ENCODE measurements around the gene TNNT3. TPM values are rescaled to one million over a fixed set of nuclear protein-coding genes. Genes with fewer than 3 reads are reported as not detected.
"Not testable (repeated sequence)": the region's sequence is repeated elsewhere in the genome, so short reads cannot be mapped to it uniquely, and the experiment has no call there.

TNNT3 gene
- total and polyA plus RNA-seq, 4 experiments from 2014 or later = 9.3 to 10.5 TPM; not detected in 2

- ChIA-PET POLR2A (ENCODE audit: partially characterized antibody) (no interaction called here), CTCF (ENCODE audit: partially characterized antibody) (interaction anchor here (0.8 to 1.1 kb wide), 2 partner anchors 104 to 243 kb away, joined by 3 read pairs; no protein-coding TSS in a partner anchor)
- Histone ChIP-seq H3K36me3 (ENCODE audit: insufficient read depth, low read length) (no peaks in the 10 kb centered on the region), H3K4me3 (ENCODE audit: low read length in 2 of 2) (no peak overlapping the region), H3K27me3 (ENCODE audit: insufficient read depth, low read length) (no peaks in the 10 kb centered on the region), H3K9me3 (ENCODE audit: control insufficient read depth in 1 of 2, low read length in 2 of 2) (no peaks in the 10 kb centered on the region), H3K4me1 (ENCODE audit: insufficient read depth, low read length) (no peaks in the 10 kb centered on the region), H3K27ac (ENCODE audit: low read depth, low read length) (no peak overlapping the region)
- Mint-ChIP-seq H3K9me3 (no peaks in the 10 kb centered on the region), H3K27me3 (no peaks in the 10 kb centered on the region), H3K36me3 (no peaks in the 10 kb centered on the region), H3K4me1 (peaks cover 0 to 4% (median 3%) of the 10 kb centered on the region in 4 donors), H3K4me3 (no peak overlapping the region), H3K27ac (no peak overlapping the region)
- DNase-seq = peak in 1 of 5 donors; percentile 27
- intact Hi-C loops (cut with micrococcal nuclease) = no loop called here
Measured at GRCh38 chr11:1936781-1937615, 17.5 kb downstream of the TNNT3 start.

GRCh38 chr11:1937616-1938342, 18.3 kb downstream of the TNNT3 start:
- no peak overlapping the region for H3K4me3 ChIP-seq (ENCODE audit: low read length in 2 of 2)
- H3K36me3 ChIP-seq (ENCODE audit: insufficient read depth, low read length) = no peaks in the 10 kb centered on the region
- Mint-ChIP-seq H3K4me3 (no peak overlapping the region), H3K27me3 (no peaks in the 10 kb centered on the region), H3K4me1 (peaks cover 0 to 11% (median 2%) of the 10 kb centered on the region in 4 donors), H3K9me3 (no peaks in the 10 kb centered on the region), H3K27ac (no peak overlapping the region), H3K36me3 (no peaks in the 10 kb centered on the region)
- H3K27me3 ChIP-seq (ENCODE audit: insufficient read depth, low read length) = no peaks in the 10 kb centered on the region
- ChIA-PET POLR2A (ENCODE audit: partially characterized antibody) (no interaction called here), CTCF (ENCODE audit: partially characterized antibody) (interaction anchor here (0.8 to 1.1 kb wide), 2 partner anchors 105 to 244 kb away, joined by 3 read pairs; no protein-coding TSS in a partner anchor)
- DNase-seq = peak in 1 of 5 donors; percentile 9
- intact Hi-C loops (cut with micrococcal nuclease) = no loop called here
- no peaks in the 10 kb centered on the region for H3K4me1 ChIP-seq (ENCODE audit: insufficient read depth, low read length)
- H3K9me3 ChIP-seq (ENCODE audit: control insufficient read depth in 1 of 2, low read length in 2 of 2) = no peaks in the 10 kb centered on the region
- H3K27ac ChIP-seq (ENCODE audit: low read depth, low read length) = no peak overlapping the region

GRCh38 chr11:1938343-1939005, 19.0 kb downstream of the TNNT3 start:
- Mint-ChIP-seq H3K27me3 (no peaks in the 10 kb centered on the region), H3K36me3 (no peaks in the 10 kb centered on the region), H3K4me1 (peaks cover 0 to 11% (median 2%) of the 10 kb centered on the region in 4 donors), H3K4me3 (no peak overlapping the region), H3K27ac (no peak overlapping the region), H3K9me3 (no peaks in the 10 kb centered on the region)
- Histone ChIP-seq H3K27ac (ENCODE audit: low read depth, low read length) (no peak overlapping the region), H3K36me3 (ENCODE audit: insufficient read depth, low read length) (no peaks in the 10 kb centered on the region), H3K4me1 (ENCODE audit: insufficient read depth, low read length) (no peaks in the 10 kb centered on the region), H3K9me3 (ENCODE audit: control insufficient read depth in 1 of 2, low read length in 2 of 2) (no peaks in the 10 kb centered on the region), H3K4me3 (ENCODE audit: low read length in 2 of 2) (no peak overlapping the region), H3K27me3 (ENCODE audit: insufficient read depth, low read length) (no peaks in the 10 kb centered on the region)
- CTCF ChIA-PET (ENCODE audit: partially characterized antibody) = no interaction called here
- intact Hi-C loops (cut with micrococcal nuclease) = loop anchor here (1.0 kb wide), 1 partner anchor 23 kb away; no protein-coding TSS in a partner anchor
- peak in 1 of 5 donors; percentile 30 for DNase-seq
- POLR2A ChIA-PET (ENCODE audit: partially characterized antibody) = no interaction called here

- Mint-ChIP-seq H3K9me3 (no peaks in the 10 kb centered on the region), H3K36me3 (no peaks in the 10 kb centered on the region), H3K27ac (no peak overlapping the region), H3K27me3 (no peaks in the 10 kb centered on the region), H3K4me1 (peaks cover 1 to 11% (median 5%) of the 10 kb centered on the region in 4 donors), H3K4me3 (peak overlapping the region in 1 of 8 donors; percentile 10)
- ChIA-PET POLR2A (ENCODE audit: partially characterized antibody) (no interaction called here), CTCF (ENCODE audit: partially characterized antibody) (no interaction called here)
- Histone ChIP-seq H3K4me3 (ENCODE audit: low read length in 2 of 2) (no peak overlapping the region), H3K27ac (ENCODE audit: low read depth, low read length) (no peak overlapping the region), H3K36me3 (ENCODE audit: insufficient read depth, low read length) (no peaks in the 10 kb centered on the region), H3K9me3 (ENCODE audit: control insufficient read depth in 1 of 2, low read length in 2 of 2) (no peaks in the 10 kb centered on the region), H3K27me3 (ENCODE audit: insufficient read depth, low read length) (no peaks in the 10 kb centered on the region), H3K4me1 (ENCODE audit: insufficient read depth, low read length) (no peaks in the 10 kb centered on the region)
- peak in 1 of 5 donors; percentile 8 for DNase-seq
- intact Hi-C loops (cut with micrococcal nuclease) = loop anchor here (1.0 kb wide), 1 partner anchor 24 kb away; no protein-coding TSS in a partner anchor
Measured at GRCh38 chr11:1939006-1939625, 19.6 kb downstream of the TNNT3 start.

GRCh38 chr11:1939788-1940187, 20.3 kb downstream of the TNNT3 start:
- Mint-ChIP-seq H3K4me1 (peaks cover 1 to 11% (median 6%) of the 10 kb centered on the region in 4 donors), H3K27ac (peak overlapping the region in 4 of 7 donors; percentile 14 to 90 (median 54))
- H3K4me1 ChIP-seq (ENCODE audit: insufficient read depth, low read length); H3K36me3 ChIP-seq (ENCODE audit: insufficient read depth, low read length); H3K27ac ChIP-seq (ENCODE audit: low read depth, low read length); H3K4me3 ChIP-seq (ENCODE audit: low read length in 2 of 2); H3K27me3 ChIP-seq (ENCODE audit: insufficient read depth, low read length); CTCF ChIA-PET (ENCODE audit: partially characterized antibody); POLR2A ChIA-PET (ENCODE audit: partially characterized antibody); H3K9me3 Mint-ChIP-seq; H3K27me3 Mint-ChIP-seq; H3K4me3 Mint-ChIP-seq; H3K36me3 Mint-ChIP-seq; H3K9me3 ChIP-seq (ENCODE audit: control insufficient read depth in 1 of 2, low read length in 2 of 2): not testable (repeated sequence)
- intact Hi-C loops (cut with micrococcal nuclease) = loop anchor here (1.0 kb wide), 1 partner anchor 24 kb away; no protein-coding TSS in a partner anchor
- DNase-seq = peak in 1 of 5 donors; percentile 33

- Mint-ChIP-seq H3K4me3 (no peak overlapping the region), H3K27ac (peak overlapping the region in 2 of 7 donors; percentile 22 to 29), H3K4me1 (peaks cover 1 to 11% (median 6%) of the 10 kb centered on the region in 4 donors), H3K27me3 (no peaks in the 10 kb centered on the region), H3K9me3 (no peaks in the 10 kb centered on the region), H3K36me3 (no peaks in the 10 kb centered on the region)
- ChIA-PET CTCF (ENCODE audit: partially characterized antibody) (no interaction called here), POLR2A (ENCODE audit: partially characterized antibody) (no interaction called here)
- no peaks in the 10 kb centered on the region for H3K9me3 ChIP-seq (ENCODE audit: control insufficient read depth in 1 of 2, low read length in 2 of 2)
- peak in 1 of 5 donors; percentile 33 for DNase-seq
- intact Hi-C loops (cut with micrococcal nuclease) = no loop called here
- H3K4me3 ChIP-seq (ENCODE audit: low read length in 2 of 2) = no peak overlapping the region
- H3K4me1 ChIP-seq (ENCODE audit: insufficient read depth, low read length) = no peaks in the 10 kb centered on the region
- no peak overlapping the region for H3K27ac ChIP-seq (ENCODE audit: low read depth, low read length)
- no peaks in the 10 kb centered on the region for H3K36me3 ChIP-seq (ENCODE audit: insufficient read depth, low read length)
- no peaks in the 10 kb centered on the region for H3K27me3 ChIP-seq (ENCODE audit: insufficient read depth, low read length)
Measured at GRCh38 chr11:1942558-1943260, 23.2 kb downstream of the TNNT3 start.
